AG04449 (cell line): Measurements from ENCODE around the gene CLP1.

Experiments used
- CTCF ChIA-PET: fragments of 350-600 bp; formaldehyde crosslinking; extraction: SDS; loops from one replicate; lab custom pipeline; 2021; ENCODE audit warnings: antibody characterized with exemption; lab: Yijun Ruan, JAX
- POLR2A ChIA-PET: fragments of 400-600, 350-600 bp; formaldehyde crosslinking; extraction: SDS; loops from one replicate; lab custom pipeline; 2020; ENCODE audit warnings: antibody characterized with exemption, inconsistent platforms; lab: Yijun Ruan, JAX
- DNase-seq: peaks from one replicate; pipeline ENCODE4 v3.0.0-alpha.2; 2010; ENCODE audit warnings: low read depth, low spot score
- H3K4me3 ChIP-seq: 2 replicates; pipeline ENCODE4 v1.5.1; 2011; ENCODE audit warnings: low read depth, mild to moderate bottlenecking, control low read depth, low read length
- TF ChIP-seq, protein P1 (sequence below): IDR thresholded peaks from one replicate; pipeline ENCODE4 v1.5.1; 2011; ENCODE audit warnings: mild to moderate bottlenecking, moderate library complexity, low read length, control low read depth, inconsistent platforms; ENCODE audit not compliant: insufficient read depth; ENCODE audit errors: missing control alignments

Gene CLP1

GRCh38 chr11:57709802-57710367 lies 52.3 kb downstream of the CLP1 start:
- ChIA-PET CTCF (interaction anchor here (0.6 to 3.9 kb wide), 6 partner anchors 11 to 804 kb away, joined by 3 to 15 read pairs (median 4); no protein-coding TSS in a partner anchor), POLR2A (no interaction called here)
- TF ChIP-seq, protein P1, sequence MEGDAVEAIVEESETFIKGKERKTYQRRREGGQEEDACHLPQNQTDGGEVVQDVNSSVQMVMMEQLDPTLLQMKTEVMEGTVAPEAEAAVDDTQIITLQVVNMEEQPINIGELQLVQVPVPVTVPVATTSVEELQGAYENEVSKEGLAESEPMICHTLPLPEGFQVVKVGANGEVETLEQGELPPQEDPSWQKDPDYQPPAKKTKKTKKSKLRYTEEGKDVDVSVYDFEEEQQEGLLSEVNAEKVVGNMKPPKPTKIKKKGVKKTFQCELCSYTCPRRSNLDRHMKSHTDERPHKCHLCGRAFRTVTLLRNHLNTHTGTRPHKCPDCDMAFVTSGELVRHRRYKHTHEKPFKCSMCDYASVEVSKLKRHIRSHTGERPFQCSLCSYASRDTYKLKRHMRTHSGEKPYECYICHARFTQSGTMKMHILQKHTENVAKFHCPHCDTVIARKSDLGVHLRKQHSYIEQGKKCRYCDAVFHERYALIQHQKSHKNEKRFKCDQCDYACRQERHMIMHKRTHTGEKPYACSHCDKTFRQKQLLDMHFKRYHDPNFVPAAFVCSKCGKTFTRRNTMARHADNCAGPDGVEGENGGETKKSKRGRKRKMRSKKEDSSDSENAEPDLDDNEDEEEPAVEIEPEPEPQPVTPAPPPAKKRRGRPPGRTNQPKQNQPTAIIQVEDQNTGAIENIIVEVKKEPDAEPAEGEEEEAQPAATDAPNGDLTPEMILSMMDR, result no peak
- H3K4me3 ChIP-seq, result no peak overlapping the region
- DNase-seq, result no peak
